Right cardiac atrium (tissue), 5 donors: ENCODE data around the gene CDKN2AIPNL. TPM values are rescaled to one million over a fixed set of nuclear protein-coding genes. Genes with fewer than 3 reads are reported as not detected.

Experiments used
- ATAC-seq, 2 donors: fragments of 200-7000 bp; cut with Tn5 transposase; one replicate each; pipeline versions ENCODE4 v1.8.0 to v1.9.1; 2020; ENCODE audit warnings: moderate library complexity in 2 of 2, mild to moderate bottlenecking in 1 of 2
- DNase-seq, 3 donors: peaks; one replicate each; pipeline ENCODE4 v3.0.0-alpha.2; 2020
- H3K27ac ChIP-seq: one replicate; pipeline ENCODE4 v1.5.1; 2013; ENCODE audit warnings: mild to moderate bottlenecking, low read length, control low read depth, moderate library complexity
- H3K27me3 ChIP-seq: one replicate; pipeline ENCODE4 v1.6.1; 2013; ENCODE audit not compliant: control insufficient read depth, insufficient read depth
- H3K4me1 ChIP-seq: one replicate; pipeline ENCODE4 v1.6.1; 2013; ENCODE audit warnings: low read length; ENCODE audit not compliant: control insufficient read depth, insufficient read depth
- H3K4me3 ChIP-seq: one replicate; pipeline ENCODE4 v1.5.1; 2013; ENCODE audit warnings: low read length, control low read depth
- H3K9me3 ChIP-seq: one replicate; pipeline ENCODE4 v1.6.1; 2013; ENCODE audit warnings: low read length; ENCODE audit not compliant: control insufficient read depth
- WGBS: extraction: QIAGEN DNeasy Blood & Tissue Kit; methylation state at CpG from one replicate; pipeline ENCODE4 v1.1.7; 2013; 5-methylcytosine and 5-hydroxymethylcytosine counted together
- intact Hi-C, 4 donors: fragments of 100-400 bp; cut with DNase I; formaldehyde crosslinking; loops; one replicate each; pipeline versions ENCODE4 v1.11.0 to v1.14.0; 2022 to 2023
- polyA plus RNA-seq: library from polyadenylated mRNA; stranded (reverse); fragments of 200-250 nt; gene quantifications from one replicate; pipeline ENCODE4 v1.2.3, GENCODE V29; 2013
- total RNA-seq, 4 donors: library from RNA; stranded (reverse); fragmentation: NEBNext Ultra II Directional; extraction: Animal tissue kit (Norgen Biotek cat#: 25700); gene quantifications; one replicate each; pipeline ENCODE4 v1.2.1, GENCODE V29; 2021
- donor health status: healthy with polysubstance abuse.
- donor health status: DM: no; HTN: yes; CAD: no.
- donor health status: DM: no; HTN: no; CAD: no.
- donor health status: DM: no; HTN: yes; CAD: no; lungs with severe emphysema.
- donor health status: DM: yes; HTN: yes; CAD: no.

The CDKN2AIPNL gene
- total and polyA plus RNA-seq, 5 donors = 33.5 to 71.3 (median 41.4) TPM

GRCh38 chr5:134451225-134451935, 39.7 kb upstream of the CDKN2AIPNL start:
- 57% methylated on average over 3 of the region's 3 CpGs for WGBS
- intact Hi-C loops = no loop called here
- H3K9me3 ChIP-seq = no peaks in the 10 kb centered on the region
- ATAC-seq (peak; percentile 15 to 42), DNase-seq (no peak)
- no peak overlapping the region for H3K4me3 ChIP-seq
- H3K27ac ChIP-seq = peak overlapping the region; percentile 2
- H3K4me1 ChIP-seq = peaks cover 8% of the 10 kb centered on the region
- no peaks in the 10 kb centered on the region for H3K27me3 ChIP-seq

GRCh38 chr5:134450374-134450773, 38.7 kb upstream of the CDKN2AIPNL start:
- DNase-seq = no peak
- Histone ChIP-seq H3K27me3 (no peaks in the 10 kb centered on the region), H3K4me1 (peaks cover 8% of the 10 kb centered on the region), H3K9me3 (no peaks in the 10 kb centered on the region), H3K27ac (no peak overlapping the region), H3K4me3 (no peak overlapping the region)
- intact Hi-C loops = no loop called here
- WGBS = 61% methylated on average over 2 of the region's 2 CpGs
- ATAC-seq = no peak

DNA sequence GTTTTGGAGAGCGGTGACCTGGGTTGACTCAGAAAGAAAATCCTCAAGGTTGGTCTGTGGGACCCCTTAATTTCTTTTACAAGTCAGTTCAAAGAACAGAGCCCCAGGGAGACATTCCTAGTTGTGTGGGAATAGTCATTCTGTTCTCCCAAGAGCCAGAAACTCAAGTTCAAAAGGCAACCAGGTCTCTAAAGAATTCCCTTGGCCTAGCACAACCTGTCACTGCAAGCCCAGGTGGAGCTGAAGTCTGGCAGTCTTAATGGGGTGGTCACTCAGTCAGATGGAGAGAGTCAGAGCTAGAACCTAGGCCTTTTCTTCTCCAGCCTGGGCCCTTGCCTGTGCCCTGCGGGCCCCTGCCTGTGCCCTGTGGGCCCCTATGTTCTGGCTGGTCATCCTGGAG, 37.5 kb upstream of the CDKN2AIPNL start:
- ATAC-seq (no peak), DNase-seq (no peak)
- H3K4me3 ChIP-seq = no peak overlapping the region
- WGBS = 94% methylated on average over 2 of the region's 2 CpGs
- intact Hi-C loops = no loop called here
- H3K4me1 ChIP-seq = peaks cover 8% of the 10 kb centered on the region
- H3K9me3 ChIP-seq = no peaks in the 10 kb centered on the region
- H3K27ac ChIP-seq = no peak overlapping the region
- H3K27me3 ChIP-seq = no peaks in the 10 kb centered on the region

GRCh38 chr5:134447815-134448520, 36.3 kb upstream of the CDKN2AIPNL start:
- WGBS = 87% methylated on average over 7 of the region's 7 CpGs
- H3K9me3 ChIP-seq = no peaks in the 10 kb centered on the region
- no peak overlapping the region for H3K27ac ChIP-seq
- intact Hi-C loops = no loop called here
- H3K4me3 ChIP-seq = no peak overlapping the region
- DNase-seq (no peak), ATAC-seq (no peak)
- H3K27me3 ChIP-seq = no peaks in the 10 kb centered on the region
- H3K4me1 ChIP-seq = peaks cover 8% of the 10 kb centered on the region

DNA sequence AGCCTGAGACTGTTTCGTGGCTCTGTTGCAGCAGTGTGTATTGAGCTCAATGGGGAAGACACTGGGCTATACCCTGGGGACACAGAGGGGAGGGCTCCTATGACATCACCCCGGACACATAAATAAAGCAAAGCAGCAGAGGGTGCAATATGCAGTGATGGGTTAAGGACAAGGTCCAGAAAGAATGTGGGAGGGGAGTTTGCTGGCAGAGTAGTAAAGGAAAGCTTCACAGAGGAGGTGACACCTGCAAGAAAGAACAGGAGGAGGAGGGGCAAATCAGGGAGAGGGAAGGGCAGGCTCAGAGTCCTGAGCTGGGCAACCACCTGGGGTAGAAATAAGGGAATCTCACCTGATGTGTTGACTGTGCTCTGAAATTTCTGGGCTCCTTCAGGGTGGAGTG, 35.3 kb upstream of the CDKN2AIPNL start:
- no peak for DNase-seq
- H3K27ac ChIP-seq = no peak overlapping the region
- no peak overlapping the region for H3K4me3 ChIP-seq
- H3K9me3 ChIP-seq = no peaks in the 10 kb centered on the region
- 67% methylated on average over 2 of the region's 2 CpGs for WGBS
- ATAC-seq = no peak
- no peaks in the 10 kb centered on the region for H3K27me3 ChIP-seq
- H3K4me1 ChIP-seq = peaks cover 5% of the 10 kb centered on the region
- intact Hi-C loops = no loop called here

- H3K4me1 ChIP-seq = peaks cover under 1% of the 10 kb centered on the region
- DNase-seq (no peak), ATAC-seq (no peak)
- intact Hi-C loops = no loop called here
- H3K9me3 ChIP-seq = no peaks in the 10 kb centered on the region
- H3K27ac ChIP-seq = no peak overlapping the region
- 93% methylated on average over 8 of the region's 8 CpGs for WGBS
- no peak overlapping the region for H3K4me3 ChIP-seq
- H3K27me3 ChIP-seq = no peaks in the 10 kb centered on the region
Measured at GRCh38 chr5:134445856-134446818, 34.5 kb upstream of the CDKN2AIPNL start.

DNA sequence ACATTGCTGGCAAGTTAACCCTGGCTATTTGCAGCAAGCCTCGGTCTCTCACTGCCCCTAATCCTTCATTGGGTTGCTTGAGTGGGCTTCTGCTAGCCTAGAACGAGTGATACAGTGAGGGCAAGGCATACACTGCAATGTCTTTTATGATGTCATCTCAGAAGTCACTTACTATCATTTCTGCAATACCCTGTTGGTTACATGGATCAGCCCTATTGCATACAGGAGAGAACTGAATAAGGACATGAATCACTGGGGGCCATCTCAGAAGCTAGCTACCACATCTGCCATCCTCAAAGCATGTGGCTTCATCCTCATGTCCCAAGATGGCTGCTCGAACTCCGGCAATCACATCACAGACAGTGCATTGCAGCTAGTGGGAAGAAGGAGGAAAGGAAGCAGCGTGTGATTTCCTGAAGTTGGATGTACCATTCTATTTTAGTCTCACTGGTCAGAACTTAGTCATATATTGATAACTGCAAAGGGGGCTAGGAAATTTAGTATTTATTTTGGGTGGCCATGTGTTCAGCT, 33.3 kb upstream of the CDKN2AIPNL start:
- Histone ChIP-seq H3K27ac (no peak overlapping the region), H3K9me3 (no peaks in the 10 kb centered on the region), H3K27me3 (no peaks in the 10 kb centered on the region), H3K4me3 (no peak overlapping the region), H3K4me1 (no peaks in the 10 kb centered on the region)
- ATAC-seq (no peak), DNase-seq (no peak)
- 90% methylated on average over 5 of the region's 5 CpGs for WGBS
- intact Hi-C loops = no loop called here

- DNase-seq (no peak), ATAC-seq (no peak)
- H3K27me3 ChIP-seq = no peaks in the 10 kb centered on the region
- peaks cover 19% of the 10 kb centered on the region for H3K4me1 ChIP-seq
- WGBS = 61% methylated on average over 3 of the region's 3 CpGs
- no peaks in the 10 kb centered on the region for H3K9me3 ChIP-seq
- no peak overlapping the region for H3K27ac ChIP-seq
- H3K4me3 ChIP-seq = no peak overlapping the region
- intact Hi-C loops = no loop called here
Measured at GRCh38 chr5:134440201-134440755, 28.6 kb upstream of the CDKN2AIPNL start.

GRCh38 chr5:134439210-134439654, 27.6 kb upstream of the CDKN2AIPNL start:
- peak; percentile 82 to 86 (median 86) for DNase-seq
- no peaks in the 10 kb centered on the region for H3K9me3 ChIP-seq
- intact Hi-C loops = no loop called here
- ATAC-seq = peak; percentile 76 to 84
- H3K4me3 ChIP-seq = no peak overlapping the region
- no peaks in the 10 kb centered on the region for H3K27me3 ChIP-seq
- H3K4me1 ChIP-seq = peaks cover 19% of the 10 kb centered on the region
- WGBS = 15% methylated on average over 7 of the region's 7 CpGs
- peak overlapping the region; percentile 95 for H3K27ac ChIP-seq

DNA sequence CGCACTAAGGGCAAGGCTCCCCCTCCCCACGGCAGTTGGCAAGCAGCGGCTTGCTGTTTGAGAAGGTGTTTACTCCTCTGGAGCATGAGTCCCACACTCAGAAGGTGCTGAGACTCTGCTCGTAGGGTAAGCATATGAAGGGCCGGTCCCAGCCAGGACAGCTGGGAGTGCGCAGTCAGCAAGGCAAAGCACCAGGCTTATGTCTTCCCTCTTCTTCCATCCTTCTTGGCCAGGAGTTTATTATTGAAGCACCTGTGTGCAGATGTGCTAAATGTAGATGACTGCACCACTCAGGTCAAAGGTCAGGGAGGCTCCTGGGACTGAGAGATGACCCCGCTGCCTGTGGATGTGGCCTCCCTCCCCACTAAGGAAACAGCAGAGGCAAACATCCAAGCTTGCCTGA, 27.0 kb upstream of the CDKN2AIPNL start:
- H3K9me3 ChIP-seq = no peaks in the 10 kb centered on the region
- no peaks in the 10 kb centered on the region for H3K27me3 ChIP-seq
- peak overlapping the region; percentile 90 for H3K27ac ChIP-seq
- ATAC-seq (peak in 1 of 2 donors; percentile 1), DNase-seq (peak in 1 of 3 donors; percentile 59)
- WGBS = 65% methylated on average over 7 of the region's 7 CpGs
- intact Hi-C loops = no loop called here
- peaks cover 19% of the 10 kb centered on the region for H3K4me1 ChIP-seq
- H3K4me3 ChIP-seq = no peak overlapping the region
